GM11168 (cell line): ENCODE results near the gene KLHL14.

Experiments used
- in situ Hi-C: fragments of 300-500 bp; cut with MboI; formaldehyde crosslinking; loops from one replicate; pipeline ENCODE4 v1.12.0; 2022; ENCODE audit warnings: low sequenced_read_pairs; ENCODE audit not compliant: unreplicated experiment

KLHL14 gene

GRCh38 chr18:32730068-32730467 is 42.8 kb downstream of the KLHL14 start:
- in situ Hi-C loops = loop anchor here (5.0 kb wide), 1 partner anchor 192 kb away; no protein-coding TSS in a partner anchor

- in situ Hi-C loops = no loop called here
These were observed 48.6 kb downstream of the KLHL14 start for GRCh38 chr18:32724071-32724749.

- in situ Hi-C loops = no loop called here
These were observed 50.5 kb downstream of the KLHL14 start for GRCh38 chr18:32722279-32722678.

GRCh38 chr18:32717126-32717525 is 55.7 kb downstream of the KLHL14 start:
- in situ Hi-C loops = no loop called here

- in situ Hi-C loops = no loop called here
These were observed 58.2 kb downstream of the KLHL14 start for GRCh38 chr18:32714571-32715148.

GRCh38 chr18:32712860-32713259 is 60.0 kb downstream of the KLHL14 start:
- in situ Hi-C loops = no loop called here

- in situ Hi-C loops = no loop called here
These were observed 61.0 kb downstream of the KLHL14 start for GRCh38 chr18:32711862-32712261.

GRCh38 chr18:32707586-32707985 is 65.2 kb downstream of the KLHL14 start:
- in situ Hi-C loops = no loop called here

GRCh38 chr18:32707147-32707546 is 65.7 kb downstream of the KLHL14 start:
- in situ Hi-C loops = no loop called here

- in situ Hi-C loops = no loop called here
These were observed 71.5 kb downstream of the KLHL14 start for GRCh38 chr18:32701313-32701712.

- in situ Hi-C loops = no loop called here
These were observed 74.7 kb downstream of the KLHL14 start for GRCh38 chr18:32698153-32698552.

- in situ Hi-C loops = no loop called here
These were observed 76.4 kb downstream of the KLHL14 start for GRCh38 chr18:32696376-32696775.

- in situ Hi-C loops = no loop called here
These were observed 77.3 kb downstream of the KLHL14 start for GRCh38 chr18:32695534-32695933.

- in situ Hi-C loops = no loop called here
These were observed 84.0 kb downstream of the KLHL14 start for GRCh38 chr18:32688821-32689220.

GRCh38 chr18:32684940-32685339 is 87.9 kb downstream of the KLHL14 start:
- in situ Hi-C loops = no loop called here

GRCh38 chr18:32684096-32684495 is 88.7 kb downstream of the KLHL14 start:
- in situ Hi-C loops = no loop called here

GRCh38 chr18:32683044-32683443 is 89.8 kb downstream of the KLHL14 start:
- in situ Hi-C loops = no loop called here

GRCh38 chr18:32677578-32677977 is 95.2 kb downstream of the KLHL14 start:
- in situ Hi-C loops = no loop called here

GRCh38 chr18:32674491-32674890 is 98.3 kb downstream of the KLHL14 start:
- in situ Hi-C loops = no loop called here

- in situ Hi-C loops = no loop called here
These were observed 100.4 kb downstream of the KLHL14 start for GRCh38 chr18:32672398-32672797.

GRCh38 chr18:32670727-32671126 is 102.1 kb downstream of the KLHL14 start:
- in situ Hi-C loops = no loop called here

- in situ Hi-C loops = no loop called here
These were observed 103.2 kb downstream of the KLHL14 start for GRCh38 chr18:32669549-32670165.
